DND-41 (cell line): ENCODE results near the gene MALAT1.

Experiments
- ATAC-seq: fragments of 200-7000 bp; cut with Tn5 transposase; 3 replicates; pipeline ENCODE4 v1.9.1; 2021; ENCODE audit warnings: low read depth; ENCODE audit not compliant: insufficient read depth
- DNase-seq: peaks from one replicate; pipeline ENCODE4 v3.0.0-alpha.2; 2020
- H2AFZ ChIP-seq: 2 replicates; pipeline ENCODE4 v1.6.0; 2012; ENCODE audit warnings: low read depth, low read length
- H3K27ac ChIP-seq: 2 replicates; pipeline ENCODE4 v1.5.1; 2012; ENCODE audit warnings: low read length, inconsistent platforms
- H3K27me3 ChIP-seq: fragments of 200-600 bp; sonication (generic); 2 replicates; pipeline ENCODE4 v1.6.0; 2012; ENCODE audit warnings: low read length, mild to moderate bottlenecking, inconsistent platforms; ENCODE audit not compliant: insufficient read depth, poor library complexity
- H3K36me3 ChIP-seq: 2 replicates; pipeline ENCODE4 v1.5.1; 2012; ENCODE audit warnings: low read length, inconsistent platforms; ENCODE audit not compliant: insufficient read depth
- H3K4me1 ChIP-seq: 2 replicates; pipeline ENCODE4 v1.5.1; 2012; ENCODE audit warnings: mild to moderate bottlenecking, low read length; ENCODE audit not compliant: insufficient read depth
- H3K4me2 ChIP-seq: 2 replicates; pipeline ENCODE4 v1.6.0; 2012; ENCODE audit warnings: mild to moderate bottlenecking, moderate library complexity, low read length, inconsistent platforms; ENCODE audit not compliant: insufficient read depth
- H3K4me3 ChIP-seq, 2 experiments: fragments of 200-600 bp in 1 of 2; shearing (Covaris generic) in 1 of 2; 2 replicates each; pipeline ENCODE4 v1.5.1; 2012 to 2016; ENCODE audit warnings: inconsistent platforms in 2 of 2, low read length in 2 of 2, mild to moderate bottlenecking in 2 of 2, low read depth in 1 of 2, moderate library complexity in 1 of 2
- H3K79me2 ChIP-seq: 2 replicates; pipeline ENCODE4 v1.6.0; 2012; ENCODE audit warnings: low read length, inconsistent platforms; ENCODE audit not compliant: insufficient read depth
- H3K9ac ChIP-seq: 2 replicates; pipeline ENCODE4 v1.6.0; 2012; ENCODE audit warnings: low read depth, mild to moderate bottlenecking, inconsistent platforms, low read length, moderate library complexity
- H3K9me3 ChIP-seq: 2 replicates; pipeline ENCODE4 v1.5.1; 2012; ENCODE audit warnings: low read length, moderate library complexity, mild to moderate bottlenecking, inconsistent platforms; ENCODE audit not compliant: insufficient read depth, severe bottlenecking
- H4K20me1 ChIP-seq: 2 replicates; pipeline ENCODE4 v1.6.0; 2012; ENCODE audit warnings: low read length; ENCODE audit not compliant: insufficient read depth
- CTCF ChIP-seq: IDR thresholded peaks from 2 replicates; pipeline ENCODE4 v1.5.1; 2012; ENCODE audit warnings: borderline replicate concordance, low read length, moderate library complexity, mild to moderate bottlenecking; ENCODE audit not compliant: poor library complexity, severe bottlenecking; ENCODE audit errors: extremely low read depth
- EZH2 ChIP-seq: IDR thresholded peaks from 3 replicates; pipeline ENCODE4 v1.6.1; 2012; ENCODE audit warnings: borderline replicate concordance, low read depth, mild to moderate bottlenecking, moderate library complexity, low read length, inconsistent platforms; ENCODE audit not compliant: severe bottlenecking

The MALAT1 gene

GRCh38 chr11:65530157-65530496 is 31.3 kb downstream of the MALAT1 start:
- H3K27me3 ChIP-seq, result no peaks in the 10 kb centered on the region
- peaks cover 61% of the 10 kb centered on the region for H3K36me3 ChIP-seq
- H3K79me2 ChIP-seq, result peaks cover 18% of the 10 kb centered on the region
- H3K27ac ChIP-seq, result peak overlapping the region; percentile 3
- no peaks in the 10 kb centered on the region for H3K9me3 ChIP-seq
- peak; percentile 78 for ATAC-seq
- TF ChIP-seq CTCF (peak; percentile 63), EZH2 (no peak)
- H3K4me1 ChIP-seq, result peaks cover 14% of the 10 kb centered on the region
- no peak overlapping the region for H3K4me2 ChIP-seq
- DNase-seq, result peak; percentile 65
- no peak overlapping the region for H3K4me3 ChIP-seq
- H4K20me1 ChIP-seq, result peaks cover 19% of the 10 kb centered on the region
- H3K9ac ChIP-seq, result no peak overlapping the region
- H2AFZ ChIP-seq, result no peak overlapping the region

- TF ChIP-seq CTCF, result no peak
- no peak for TF ChIP-seq EZH2
- DNase-seq (no peak), ATAC-seq (no peak)
- Histone ChIP-seq H3K4me3 (no peak overlapping the region), H3K79me2 (no peaks in the 10 kb centered on the region), H3K27ac (no peak overlapping the region), H4K20me1 (peaks cover 8% of the 10 kb centered on the region; the same call in 1 of the 2 replicates), H2AFZ (no peak overlapping the region), H3K36me3 (peaks cover 64% of the 10 kb centered on the region), H3K9ac (no peak overlapping the region), H3K4me1 (no peaks in the 10 kb centered on the region), H3K27me3 (no peaks in the 10 kb centered on the region), H3K9me3 (no peaks in the 10 kb centered on the region), H3K4me2 (no peak overlapping the region)
Observed at GRCh38 chr11:65532388-65533064, 33.7 kb downstream of the MALAT1 start.

DNA sequence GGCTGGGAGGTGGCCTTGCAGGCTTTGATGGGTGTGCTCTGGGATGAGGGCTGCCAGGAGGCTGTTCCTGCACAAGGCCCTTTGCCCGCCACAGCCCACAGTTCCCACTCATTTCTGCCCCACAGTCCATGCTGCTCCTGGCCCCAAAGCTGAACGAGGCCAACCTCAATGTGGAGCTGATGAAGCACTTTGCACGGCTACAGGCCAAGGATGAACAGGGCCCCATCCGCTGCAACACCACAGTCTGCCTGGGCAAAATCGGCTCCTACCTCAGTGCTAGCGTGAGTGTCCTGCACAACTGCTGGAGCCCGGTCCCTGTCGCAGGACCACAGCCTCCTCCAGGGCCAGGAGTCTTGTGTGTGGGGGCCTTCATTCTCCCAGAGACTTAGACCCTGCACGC is 36.3 kb downstream of the MALAT1 start:
- no peak overlapping the region for H3K4me3 ChIP-seq
- no peak overlapping the region for H3K9ac ChIP-seq
- ATAC-seq (no peak), DNase-seq (no peak)
- peaks cover under 1% of the 10 kb centered on the region for H3K4me1 ChIP-seq
- no peak overlapping the region for H3K27ac ChIP-seq
- no peak overlapping the region for H3K4me2 ChIP-seq
- TF ChIP-seq CTCF, result no peak
- no peak for TF ChIP-seq EZH2
- H4K20me1 ChIP-seq, result peaks cover 8% of the 10 kb centered on the region; the same call in 1 of the 2 replicates
- no peaks in the 10 kb centered on the region for H3K79me2 ChIP-seq
- no peaks in the 10 kb centered on the region for H3K9me3 ChIP-seq
- no peaks in the 10 kb centered on the region for H3K27me3 ChIP-seq
- H3K36me3 ChIP-seq, result peaks cover 59% of the 10 kb centered on the region
- H2AFZ ChIP-seq, result no peak overlapping the region
